Osteoblast (primary cell): ENCODE measurements around the gene NRSN2. TPM values are rescaled to one million over a fixed set of nuclear protein-coding genes. Genes with fewer than 3 reads are reported as not detected.

Experiments used
- DNase-seq: peaks from one replicate; pipeline ENCODE4 v3.0.0; 2011; ENCODE audit warnings: low spot score, mixed read lengths; ENCODE audit not compliant: insufficient read length; ENCODE audit errors: missing footprints
- H2AFZ ChIP-seq: 2 replicates; pipeline ENCODE4 v1.6.0; 2011; ENCODE audit warnings: mild to moderate bottlenecking, low read length
- H3K27ac ChIP-seq: 2 replicates; pipeline ENCODE4 v1.5.1; 2011; ENCODE audit warnings: mild to moderate bottlenecking, low read depth, low read length, moderate library complexity
- H3K27me3 ChIP-seq: 2 replicates; pipeline ENCODE4 v1.6.0; 2012; ENCODE audit warnings: mild to moderate bottlenecking, control low read depth, inconsistent platforms, low read length, moderate library complexity; ENCODE audit not compliant: insufficient read depth
- H3K36me3 ChIP-seq: 2 replicates; pipeline ENCODE4 v1.5.1; 2011; ENCODE audit warnings: mild to moderate bottlenecking, low read length, control low read depth, moderate library complexity; ENCODE audit not compliant: insufficient read depth
- H3K4me1 ChIP-seq: 2 replicates; pipeline ENCODE4 v1.5.1; 2011; ENCODE audit warnings: mild to moderate bottlenecking, low read length, control low read depth, moderate library complexity; ENCODE audit not compliant: insufficient read depth
- H3K4me2 ChIP-seq: 2 replicates; pipeline ENCODE4 v1.6.0; 2011; ENCODE audit warnings: mild to moderate bottlenecking, low read length; ENCODE audit not compliant: insufficient read depth
- H3K4me3 ChIP-seq: fragments of 200-600 bp; sonication (generic); 3 replicates; pipeline ENCODE4 v1.5.1; 2012; ENCODE audit warnings: mild to moderate bottlenecking, low read length, inconsistent platforms; ENCODE audit not compliant: insufficient read depth
- H3K79me2 ChIP-seq: 2 replicates; pipeline ENCODE4 v1.6.0; 2012; ENCODE audit warnings: mild to moderate bottlenecking, low read length, control low read depth, inconsistent platforms; ENCODE audit not compliant: insufficient read depth
- H3K9me3 ChIP-seq: 2 replicates; pipeline ENCODE4 v1.5.1; 2011; ENCODE audit warnings: low read depth, low read length, control low read depth
- H4K20me1 ChIP-seq: 2 replicates; pipeline ENCODE4 v1.6.0; 2012; ENCODE audit warnings: mild to moderate bottlenecking, low read length, control low read depth; ENCODE audit not compliant: insufficient read depth
- CTCF ChIP-seq: IDR thresholded peaks from 2 replicates; pipeline ENCODE4 v1.5.1; 2011; ENCODE audit warnings: mild to moderate bottlenecking, low read depth, low read length, moderate library complexity; ENCODE audit errors: extremely low read depth
- total RNA-seq: library from RNA; depleted of rRNA; stranded (reverse); fragments of >200 nt; gene quantifications from 2 replicates; pipeline ENCODE4 v1.2.3, GENCODE V29; 2012

The NRSN2 gene
- total RNA-seq, 1 donor = 49.6 TPM

DNA sequence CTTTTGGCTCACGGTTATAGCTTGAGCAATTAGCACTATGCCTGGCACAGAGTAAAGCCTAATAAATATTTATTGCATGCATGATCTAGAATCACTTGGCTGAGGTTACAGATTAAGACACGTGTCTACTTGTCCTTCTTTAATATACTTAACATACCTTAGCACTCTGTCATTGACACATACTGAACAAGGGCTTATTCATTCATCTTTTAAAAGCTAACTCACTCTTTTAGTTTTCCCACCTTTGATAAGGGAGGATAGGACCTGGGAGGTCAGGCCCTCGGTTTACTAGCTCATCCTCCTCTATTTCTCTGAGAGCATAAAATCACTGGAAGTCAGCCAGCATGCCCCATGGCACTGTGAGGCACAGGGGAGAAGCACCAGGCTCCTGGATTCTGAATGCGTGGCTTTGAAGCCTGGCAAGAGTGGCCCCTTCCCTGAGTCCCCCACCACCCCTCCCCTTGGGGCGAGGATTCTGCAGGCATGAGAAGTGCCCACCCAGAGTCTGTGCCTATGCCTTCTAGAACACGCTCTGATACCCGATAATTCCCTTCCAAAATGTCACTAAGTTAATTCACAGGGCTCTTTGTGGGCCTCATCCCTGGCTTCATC lies 38.4 kb upstream of the NRSN2 start:
- no peaks in the 10 kb centered on the region for H4K20me1 ChIP-seq
- peak overlapping the region; percentile 98 for H3K27ac ChIP-seq
- no peak for TF ChIP-seq CTCF
- DNase-seq = no peak
- no peak overlapping the region for H2AFZ ChIP-seq
- H3K4me3 ChIP-seq = no peak overlapping the region
- H3K4me1 ChIP-seq = peaks cover 13% of the 10 kb centered on the region
- H3K9me3 ChIP-seq = no peaks in the 10 kb centered on the region
- H3K36me3 ChIP-seq = no peaks in the 10 kb centered on the region
- H3K4me2 ChIP-seq = no peak overlapping the region
- H3K79me2 ChIP-seq = no peaks in the 10 kb centered on the region
- no peaks in the 10 kb centered on the region for H3K27me3 ChIP-seq

DNA sequence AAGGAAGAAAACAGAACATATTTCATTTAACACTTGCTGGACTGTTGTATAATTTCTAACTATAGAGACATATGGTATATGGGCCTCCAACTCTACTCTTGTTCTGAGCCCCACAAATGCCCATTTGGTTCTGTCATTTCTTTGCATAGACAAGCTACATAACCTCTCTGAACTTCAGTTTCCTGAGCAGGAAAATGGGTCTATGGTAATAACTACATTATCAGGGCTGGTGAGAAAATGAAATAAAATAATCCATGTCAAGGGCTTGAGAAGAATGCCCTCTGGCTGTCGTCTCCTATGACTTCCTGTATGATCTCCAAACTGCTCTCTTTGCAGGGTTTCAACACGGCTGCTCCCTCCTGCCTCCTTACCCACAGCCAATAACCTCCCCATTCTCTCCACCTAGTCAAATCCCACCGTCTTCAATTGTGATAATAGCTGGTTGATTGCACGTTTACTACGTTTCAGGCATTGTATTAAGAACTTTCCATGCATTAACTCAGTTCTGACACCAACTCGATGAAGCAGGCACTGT lies 37.5 kb upstream of the NRSN2 start:
- peaks cover 16% of the 10 kb centered on the region for H3K4me1 ChIP-seq
- H3K36me3 ChIP-seq = no peaks in the 10 kb centered on the region
- TF ChIP-seq CTCF = no peak
- H4K20me1 ChIP-seq = no peaks in the 10 kb centered on the region
- peak overlapping the region; percentile 99 for H3K4me2 ChIP-seq
- H2AFZ ChIP-seq = peak overlapping the region; percentile 96
- peak overlapping the region; percentile 98 for H3K27ac ChIP-seq
- no peaks in the 10 kb centered on the region for H3K9me3 ChIP-seq
- H3K27me3 ChIP-seq = no peaks in the 10 kb centered on the region
- H3K4me3 ChIP-seq = peak overlapping the region; percentile 78
- DNase-seq = peak; percentile 48
- no peaks in the 10 kb centered on the region for H3K79me2 ChIP-seq

DNA sequence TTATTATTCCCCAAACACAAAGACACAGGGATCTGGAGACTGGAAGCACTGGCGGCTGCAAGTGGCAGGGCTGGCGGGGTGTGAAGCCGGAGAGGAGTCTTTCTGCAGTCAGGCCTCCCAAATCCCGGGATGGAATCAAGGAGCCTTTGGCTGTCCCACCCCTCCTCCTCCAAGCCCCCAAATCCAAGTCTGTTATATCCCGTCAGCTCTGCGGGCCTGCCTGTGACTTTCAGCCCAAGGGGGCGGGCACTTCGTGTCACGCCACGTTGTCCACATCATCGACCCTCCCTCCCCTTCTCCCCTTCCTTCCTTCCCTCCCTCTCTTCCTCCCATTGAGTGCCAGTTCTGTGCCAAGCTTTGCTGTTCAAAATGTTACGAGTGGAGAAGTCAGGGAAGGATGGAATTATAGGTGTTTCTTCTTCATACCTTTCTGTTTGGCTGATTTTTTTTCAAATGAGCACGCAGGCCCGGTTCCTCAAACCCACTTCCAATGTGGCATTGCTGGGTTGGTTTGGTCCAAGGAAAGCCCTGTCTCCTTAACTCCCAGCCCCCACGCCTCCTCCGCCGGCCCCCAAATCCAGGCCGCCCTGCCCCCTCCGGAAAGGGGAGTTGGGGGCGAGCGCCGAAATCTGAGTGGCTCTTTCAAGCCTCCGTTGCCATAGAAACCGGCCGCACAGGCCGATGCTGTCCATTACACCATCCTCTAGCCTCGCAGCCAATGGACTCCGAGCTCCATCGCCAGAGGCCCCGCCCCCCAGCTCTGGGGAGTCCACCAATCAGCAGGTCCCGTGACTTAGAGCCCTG lies 36.9 kb upstream of the NRSN2 start:
- Histone ChIP-seq H3K27ac (peak overlapping the region; percentile 98), H3K4me3 (peak overlapping the region; percentile 78), H4K20me1 (no peaks in the 10 kb centered on the region), H3K79me2 (no peaks in the 10 kb centered on the region), H3K4me1 (peaks cover 16% of the 10 kb centered on the region), H2AFZ (peak overlapping the region; percentile 96), H3K4me2 (peak overlapping the region; percentile 99), H3K27me3 (no peaks in the 10 kb centered on the region), H3K9me3 (no peaks in the 10 kb centered on the region), H3K36me3 (no peaks in the 10 kb centered on the region)
- TF ChIP-seq CTCF = no peak
- DNase-seq = peak; percentile 99

DNA sequence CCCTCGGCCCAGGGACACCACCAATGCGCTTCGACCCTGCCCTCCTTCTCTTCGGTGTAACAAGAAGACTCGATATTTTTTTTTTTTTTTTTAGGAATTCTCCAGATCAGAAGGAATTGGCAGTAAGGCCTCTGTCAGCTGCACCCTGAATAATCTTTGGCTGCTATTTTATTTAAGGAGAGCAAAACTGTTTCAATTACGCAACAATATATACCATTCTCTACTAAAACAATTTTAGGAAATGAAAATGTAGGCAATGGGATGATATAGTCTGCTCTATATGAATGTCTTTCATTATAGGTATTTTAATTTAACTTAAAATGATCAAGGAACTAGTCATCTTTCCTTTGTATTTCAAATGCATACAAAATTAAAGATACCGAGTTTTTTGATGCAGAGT lies 36.3 kb upstream of the NRSN2 start:
- H3K4me1 ChIP-seq = peaks cover 16% of the 10 kb centered on the region
- TF ChIP-seq CTCF = no peak
- no peaks in the 10 kb centered on the region for H3K9me3 ChIP-seq
- H3K36me3 ChIP-seq = no peaks in the 10 kb centered on the region
- H3K79me2 ChIP-seq = no peaks in the 10 kb centered on the region
- no peaks in the 10 kb centered on the region for H3K27me3 ChIP-seq
- H3K27ac ChIP-seq = peak overlapping the region; percentile 98
- H4K20me1 ChIP-seq = no peaks in the 10 kb centered on the region
- peak overlapping the region; percentile 99 for H3K4me2 ChIP-seq
- no peak overlapping the region for H3K4me3 ChIP-seq
- no peak overlapping the region for H2AFZ ChIP-seq
- no peak for DNase-seq
